HG02943 (cell line): Measurements from ENCODE around the gene NFKB1.

Experiments used
- ATAC-seq: cut with Tn5 transposase; IDR thresholded peaks from one replicate; pipeline ENCODE4 v1.9.1; 2021; ENCODE audit warnings: mild to moderate bottlenecking, low read depth, moderate library complexity; ENCODE audit not compliant: unreplicated experiment

Gene NFKB1

GRCh38 chr4:102493794-102494193, 7.4 kb upstream of the NFKB1 start:
- ATAC-seq = no peak

- no peak for ATAC-seq
These were observed 6.6 kb upstream of the NFKB1 start for GRCh38 chr4:102494603-102495002.

- ATAC-seq = no peak
These were observed 3.2 kb upstream of the NFKB1 start for GRCh38 chr4:102497986-102498385.

GRCh38 chr4:102500352-102500695, 835 bp upstream of the NFKB1 start:
- peak; percentile 23 for ATAC-seq

- peak; percentile 33 for ATAC-seq
These were observed 213 bp downstream of the NFKB1 start for GRCh38 chr4:102501447-102501696.

- no peak for ATAC-seq
These were observed 1.3 kb downstream of the NFKB1 start for GRCh38 chr4:102502543-102502818.

GRCh38 chr4:102503301-102503746, 2.2 kb downstream of the NFKB1 start:
- no peak for ATAC-seq

GRCh38 chr4:102503831-102504786, 3.0 kb downstream of the NFKB1 start:
- ATAC-seq = no peak

GRCh38 chr4:102504941-102505340, 3.8 kb downstream of the NFKB1 start:
- no peak for ATAC-seq

GRCh38 chr4:102505708-102506107, 4.5 kb downstream of the NFKB1 start:
- ATAC-seq = no peak

GRCh38 chr4:102506523-102506922, 5.4 kb downstream of the NFKB1 start:
- ATAC-seq = no peak

GRCh38 chr4:102511830-102512605, 10.9 kb downstream of the NFKB1 start:
- no peak for ATAC-seq

GRCh38 chr4:102514298-102514964, 13.3 kb downstream of the NFKB1 start:
- ATAC-seq = no peak

GRCh38 chr4:102517753-102518152, 16.6 kb downstream of the NFKB1 start:
- no peak for ATAC-seq

- no peak for ATAC-seq
These were observed 17.6 kb downstream of the NFKB1 start for GRCh38 chr4:102518703-102519131.

GRCh38 chr4:102519925-102520324, 18.8 kb downstream of the NFKB1 start:
- ATAC-seq = no peak

GRCh38 chr4:102521570-102521969, 20.4 kb downstream of the NFKB1 start:
- no peak for ATAC-seq

- no peak for ATAC-seq
These were observed 20.9 kb downstream of the NFKB1 start for GRCh38 chr4:102522031-102522440.

- ATAC-seq = no peak
These were observed 23.5 kb downstream of the NFKB1 start for GRCh38 chr4:102524691-102525090.

- no peak for ATAC-seq
These were observed 23.9 kb downstream of the NFKB1 start for GRCh38 chr4:102525097-102525496.

- ATAC-seq = no peak
These were observed 24.3 kb downstream of the NFKB1 start for GRCh38 chr4:102525504-102525903.
